OCI-LY7 (cell line): ENCODE data around the gene WNK2. TPM values are rescaled to one million over a fixed set of nuclear protein-coding genes. Genes with fewer than 3 reads are reported as not detected.

Source experiments
- BruUV-seq: library from RNA; stranded (reverse); fragments of 400-500 nt; replicated peaks from 2 replicates; lab custom pipeline; 2021; lab: Mats Ljungman, UMichigan
- CTCF ChIA-PET: fragments of 300-600 bp; sonication (Branson Sonifier 250); formaldehyde crosslinking; loops from one replicate; lab custom pipeline; 2022; ENCODE audit warnings: antibody characterized with exemption; ENCODE audit not compliant: unreplicated experiment; lab: Charles Lee
- POLR2A ChIA-PET: fragments of 300-600 bp; sonication (Branson Sonifier 250); formaldehyde crosslinking; loops from one replicate; lab custom pipeline; 2022; ENCODE audit warnings: antibody characterized with exemption; lab: Charles Lee
- DNase-seq: peaks from one replicate; pipeline ENCODE4 v3.0.0-alpha.2; 2015; ENCODE audit warnings: low spot score
- H2AFZ ChIP-seq: fragments of 200-600 bp; sonication (generic), shearing (Covaris generic); 2 replicates; pipeline ENCODE4 v1.6.1; 2014; ENCODE audit warnings: mild to moderate bottlenecking, antibody characterized with exemption, low read length, moderate library complexity
- H3K27ac ChIP-seq: fragments of 200-600 bp; sonication (generic); 2 replicates; pipeline ENCODE4 v1.5.1; 2014; ENCODE audit warnings: mixed run types, low read depth, mild to moderate bottlenecking, moderate library complexity, low read length, inconsistent platforms; ENCODE audit not compliant: poor library complexity, severe bottlenecking
- H3K36me3 ChIP-seq: fragments of 200-600 bp; sonication (generic); 2 replicates; pipeline ENCODE4 v1.6.1; 2014; ENCODE audit warnings: mild to moderate bottlenecking, antibody characterized with exemption, low read length, moderate library complexity, mixed read lengths; ENCODE audit not compliant: insufficient read depth
- H3K4me1 ChIP-seq: fragments of 200-600 bp; sonication (generic); 2 replicates; pipeline ENCODE4 v1.5.1; 2014; ENCODE audit warnings: mild to moderate bottlenecking, low read length; ENCODE audit not compliant: insufficient read depth, poor library complexity, severe bottlenecking
- H3K4me2 ChIP-seq: fragments of 200-600 bp; sonication (generic); 2 replicates; pipeline ENCODE4 v1.6.1; 2014; ENCODE audit warnings: mild to moderate bottlenecking, low read length
- H3K4me3 ChIP-seq: fragments of 200-600 bp; sonication (generic); 2 replicates; pipeline ENCODE4 v1.5.1; 2014; ENCODE audit warnings: mild to moderate bottlenecking, low read depth, low read length; ENCODE audit not compliant: poor library complexity, severe bottlenecking
- H3K79me2 ChIP-seq: fragments of 200-600 bp; sonication (generic); 2 replicates; pipeline ENCODE4 v1.6.1; 2016; ENCODE audit warnings: low read depth, mild to moderate bottlenecking, low read length, moderate library complexity, mixed read lengths; ENCODE audit not compliant: insufficient read depth
- H3K9me2 ChIP-seq: fragments of 200-600 bp; sonication (generic); 2 replicates; pipeline ENCODE4 v1.6.1; 2016; ENCODE audit warnings: mild to moderate bottlenecking, low read length, mixed read lengths; ENCODE audit not compliant: insufficient read depth
- H3K9me3 ChIP-seq: fragments of 200-600 bp; sonication (generic); 2 replicates; pipeline ENCODE4 v1.6.1; 2014; ENCODE audit warnings: mild to moderate bottlenecking, mixed run types, low read length, mixed read lengths
- H4K20me1 ChIP-seq: fragments of 200-600 bp; sonication (generic); 2 replicates; pipeline ENCODE4 v1.6.1; 2014; ENCODE audit warnings: mild to moderate bottlenecking, antibody characterized with exemption, low read length, moderate library complexity, mixed read lengths; ENCODE audit not compliant: insufficient read depth
- CTCF ChIP-seq: fragments of 200-600 bp; sonication (generic); conservative IDR thresholded peaks from 2 replicates; pipeline ENCODE4 v1.5.1; 2014; ENCODE audit warnings: mild to moderate bottlenecking, antibody characterized with exemption, low read length, moderate library complexity, mixed read lengths
- EZH2phosphoT487 ChIP-seq: fragments of 200-600 bp; sonication (generic); IDR thresholded peaks from 2 replicates; pipeline ENCODE4 v1.6.1; 2018; ENCODE audit warnings: low read depth, borderline replicate concordance, mild to moderate bottlenecking, mixed run types, antibody characterized with exemption, low read length, moderate library complexity, mixed read lengths
- intact Hi-C: fragments of 100-400 bp; cut with micrococcal nuclease; formaldehyde crosslinking; loops from one replicate; pipeline ENCODE4 v1.10.0; 2022; ENCODE audit not compliant: unreplicated experiment
- total RNA-seq, 2 experiments: library from RNA; depleted of rRNA in 1 of 2; stranded (reverse); fragments of >200 nt in 1 of 2; shearing (Covaris generic) in 1 of 2; gene quantifications; 2 replicates each; pipeline ENCODE4 v1.2.3, GENCODE V29; 2014 to 2022

WNK2 gene
- total RNA-seq, 2 experiments from 2014 or later = 142 to 194 TPM

- no TSS peak for BruUV-seq
- no peak for TF ChIP-seq CTCF
- no peak for TF ChIP-seq EZH2phosphoT487
- H3K36me3 ChIP-seq = no peaks in the 10 kb centered on the region
- H3K9me3 ChIP-seq = no peaks in the 10 kb centered on the region
- no peak overlapping the region for H3K4me3 ChIP-seq
- intact Hi-C loops = no loop called here
- no peaks in the 10 kb centered on the region for H3K9me2 ChIP-seq
- no peak overlapping the region for H3K4me2 ChIP-seq
- no peak overlapping the region for H3K27ac ChIP-seq
- CTCF ChIA-PET = no interaction called here
- no peaks in the 10 kb centered on the region for H4K20me1 ChIP-seq
- peaks cover 4% of the 10 kb centered on the region for H3K4me1 ChIP-seq
- no peak for DNase-seq
- POLR2A ChIA-PET = no interaction called here
- H2AFZ ChIP-seq = no peak overlapping the region
- H3K79me2 ChIP-seq = no peaks in the 10 kb centered on the region
These were observed 34.9 kb downstream of the WNK2 start for GRCh38 chr9:93218671-93219420.

GRCh38 chr9:93219692-93220091 lies 35.8 kb downstream of the WNK2 start:
- Histone ChIP-seq H2AFZ (no peak overlapping the region), H3K9me2 (no peaks in the 10 kb centered on the region), H4K20me1 (no peaks in the 10 kb centered on the region), H3K4me2 (no peak overlapping the region), H3K4me1 (peaks cover 8% of the 10 kb centered on the region), H3K79me2 (no peaks in the 10 kb centered on the region), H3K36me3 (no peaks in the 10 kb centered on the region), H3K4me3 (no peak overlapping the region), H3K27ac (no peak overlapping the region), H3K9me3 (no peaks in the 10 kb centered on the region)
- intact Hi-C loops = no loop called here
- DNase-seq = no peak
- POLR2A ChIA-PET = no interaction called here
- no TSS peak for BruUV-seq
- CTCF ChIA-PET = interaction anchor here (0.6 kb wide), 1 partner anchor 112 kb away, joined by 3 read pairs; no protein-coding TSS in a partner anchor
- TF ChIP-seq EZH2phosphoT487 = no peak
- TF ChIP-seq CTCF = no peak

DNA sequence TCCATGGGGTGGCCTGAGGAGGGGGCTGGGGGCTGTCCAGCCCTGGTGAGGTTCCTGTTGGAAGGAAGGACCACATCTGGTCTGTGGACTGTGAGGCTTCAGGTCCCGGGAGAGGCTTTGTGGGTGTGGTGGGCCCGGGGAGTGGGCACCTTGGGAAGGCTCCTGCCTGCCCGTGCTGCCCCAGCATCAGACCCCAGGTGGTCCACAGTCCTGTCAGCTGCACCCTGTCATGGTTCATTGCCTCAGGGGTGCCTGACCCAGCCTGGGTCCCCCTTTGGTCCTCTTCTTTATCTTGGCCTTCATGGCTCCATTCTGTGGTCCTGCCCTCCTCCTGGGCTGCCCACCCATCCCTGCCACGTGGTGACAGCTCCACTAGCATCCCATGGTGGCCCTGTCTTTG lies 36.7 kb downstream of the WNK2 start:
- no TSS peak for BruUV-seq
- H3K36me3 ChIP-seq = no peaks in the 10 kb centered on the region
- H3K4me1 ChIP-seq = peaks cover 17% of the 10 kb centered on the region
- no peak for DNase-seq
- intact Hi-C loops = no loop called here
- POLR2A ChIA-PET = no interaction called here
- CTCF ChIA-PET = no interaction called here
- no peaks in the 10 kb centered on the region for H3K79me2 ChIP-seq
- no peaks in the 10 kb centered on the region for H4K20me1 ChIP-seq
- H3K4me3 ChIP-seq = no peak overlapping the region
- H3K9me2 ChIP-seq = no peaks in the 10 kb centered on the region
- no peak overlapping the region for H2AFZ ChIP-seq
- no peaks in the 10 kb centered on the region for H3K9me3 ChIP-seq
- no peak overlapping the region for H3K27ac ChIP-seq
- TF ChIP-seq CTCF (no peak), EZH2phosphoT487 (no peak)
- H3K4me2 ChIP-seq = no peak overlapping the region
